ENCODE data around the gene CFAP77. TPM values are rescaled to one million over a fixed set of nuclear protein-coding genes. Genes with fewer than 3 reads are reported as not detected.

Gene CFAP77
- total RNA-seq, 1 donor from 2014 or later = not detected

DNA sequence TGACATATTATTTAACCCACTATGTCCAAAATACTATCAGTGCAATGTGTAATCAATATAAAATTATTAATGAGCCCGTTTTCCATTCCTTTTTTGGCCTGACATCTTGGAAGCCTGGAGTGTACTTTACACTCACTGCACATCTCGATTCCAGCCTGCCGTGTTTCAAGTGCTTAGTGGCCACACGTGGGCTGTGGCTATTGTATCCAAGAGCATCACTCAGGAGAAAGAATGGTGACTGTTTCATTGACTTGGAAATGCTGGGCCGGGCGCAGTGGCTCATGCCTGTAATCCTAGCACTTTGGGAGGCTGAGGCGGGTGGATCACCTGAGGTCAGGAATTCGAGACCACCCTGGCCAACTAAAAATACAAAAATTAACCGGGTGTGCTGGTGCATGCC is 54.5 kb downstream of the CFAP77 start:
- Mint-ChIP-seq H3K9me3 (no peaks in the 10 kb centered on the region), H3K4me3 (ENCODE audit: low read depth) (no peak overlapping the region)
- no peak for DNase-seq (ENCODE audit: low spot score)

GRCh38 chr9:132465131-132465635 is 55.2 kb downstream of the CFAP77 start:
- Mint-ChIP-seq H3K4me3 (ENCODE audit: low read depth) (no peak overlapping the region), H3K27me3 (ENCODE audit: low read depth) (peaks cover 14% of the 10 kb centered on the region), H3K9me3 (no peaks in the 10 kb centered on the region), H3K27ac (no peak overlapping the region), H3K4me1 (ENCODE audit: low read depth) (no peaks in the 10 kb centered on the region), H3K36me3 (ENCODE audit: low read depth) (no peaks in the 10 kb centered on the region)
- intact Hi-C loops (cut with micrococcal nuclease) = no loop called here
- no peak for DNase-seq (ENCODE audit: low spot score)

More for the DNA sequence above, 54.5 kb downstream of the CFAP77 start:
- H3K36me3 Mint-ChIP-seq (ENCODE audit: low read depth) = no peaks in the 10 kb centered on the region
- intact Hi-C loops (cut with micrococcal nuclease) = no loop called here
- peaks cover 14% of the 10 kb centered on the region for H3K27me3 Mint-ChIP-seq (ENCODE audit: low read depth)
- H3K27ac Mint-ChIP-seq = no peak overlapping the region
- H3K4me1 Mint-ChIP-seq (ENCODE audit: low read depth) = no peaks in the 10 kb centered on the region

DNA sequence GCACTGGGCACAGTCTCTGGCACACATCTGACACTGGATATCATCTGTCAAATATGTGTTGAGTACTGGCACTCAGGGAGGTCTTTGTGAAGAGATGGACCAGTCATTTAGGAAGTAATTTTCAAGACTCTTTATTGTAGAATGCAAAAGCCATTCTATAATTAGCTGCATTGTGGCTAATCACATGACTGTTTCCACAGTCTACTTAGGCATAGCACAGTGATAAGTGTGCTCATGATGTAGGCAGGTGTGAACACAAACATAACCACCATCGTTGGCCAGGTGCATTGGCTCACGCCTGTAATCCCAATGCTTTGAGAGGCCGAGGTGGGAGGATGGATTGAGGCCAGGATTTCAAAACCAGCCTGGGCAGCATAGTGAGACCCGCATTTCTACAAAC is 62.2 kb downstream of the CFAP77 start:
- H3K4me1 Mint-ChIP-seq (ENCODE audit: low read depth) = no peaks in the 10 kb centered on the region
- intact Hi-C loops (cut with micrococcal nuclease) = no loop called here
- H3K9me3 Mint-ChIP-seq = no peaks in the 10 kb centered on the region
- no peak for DNase-seq (ENCODE audit: low spot score)
- H3K27me3 Mint-ChIP-seq (ENCODE audit: low read depth) = peaks cover 9% of the 10 kb centered on the region
- no peak overlapping the region for H3K4me3 Mint-ChIP-seq (ENCODE audit: low read depth)
- H3K27ac Mint-ChIP-seq = no peak overlapping the region
- H3K36me3 Mint-ChIP-seq (ENCODE audit: low read depth) = no peaks in the 10 kb centered on the region

GRCh38 chr9:132472599-132472998 is 62.6 kb downstream of the CFAP77 start:
- Mint-ChIP-seq H3K4me3 (ENCODE audit: low read depth) (no peak overlapping the region), H3K36me3 (ENCODE audit: low read depth) (no peaks in the 10 kb centered on the region), H3K4me1 (ENCODE audit: low read depth) (no peaks in the 10 kb centered on the region), H3K9me3 (no peaks in the 10 kb centered on the region), H3K27ac (no peak overlapping the region), H3K27me3 (ENCODE audit: low read depth) (peaks cover 10% of the 10 kb centered on the region)
- intact Hi-C loops (cut with micrococcal nuclease) = no loop called here
- no peak for DNase-seq (ENCODE audit: low spot score)

- H3K27me3 Mint-ChIP-seq (ENCODE audit: low read depth) = peaks cover 9% of the 10 kb centered on the region
- H3K36me3 Mint-ChIP-seq (ENCODE audit: low read depth) = no peaks in the 10 kb centered on the region
- intact Hi-C loops (cut with micrococcal nuclease) = no loop called here
- DNase-seq (ENCODE audit: low spot score) = no peak
- H3K9me3 Mint-ChIP-seq = no peaks in the 10 kb centered on the region
- H3K4me3 Mint-ChIP-seq (ENCODE audit: low read depth) = no peak overlapping the region
- no peaks in the 10 kb centered on the region for H3K4me1 Mint-ChIP-seq (ENCODE audit: low read depth)
- H3K27ac Mint-ChIP-seq = no peak overlapping the region
Observed at GRCh38 chr9:132474253-132474652, 64.2 kb downstream of the CFAP77 start.

DNA sequence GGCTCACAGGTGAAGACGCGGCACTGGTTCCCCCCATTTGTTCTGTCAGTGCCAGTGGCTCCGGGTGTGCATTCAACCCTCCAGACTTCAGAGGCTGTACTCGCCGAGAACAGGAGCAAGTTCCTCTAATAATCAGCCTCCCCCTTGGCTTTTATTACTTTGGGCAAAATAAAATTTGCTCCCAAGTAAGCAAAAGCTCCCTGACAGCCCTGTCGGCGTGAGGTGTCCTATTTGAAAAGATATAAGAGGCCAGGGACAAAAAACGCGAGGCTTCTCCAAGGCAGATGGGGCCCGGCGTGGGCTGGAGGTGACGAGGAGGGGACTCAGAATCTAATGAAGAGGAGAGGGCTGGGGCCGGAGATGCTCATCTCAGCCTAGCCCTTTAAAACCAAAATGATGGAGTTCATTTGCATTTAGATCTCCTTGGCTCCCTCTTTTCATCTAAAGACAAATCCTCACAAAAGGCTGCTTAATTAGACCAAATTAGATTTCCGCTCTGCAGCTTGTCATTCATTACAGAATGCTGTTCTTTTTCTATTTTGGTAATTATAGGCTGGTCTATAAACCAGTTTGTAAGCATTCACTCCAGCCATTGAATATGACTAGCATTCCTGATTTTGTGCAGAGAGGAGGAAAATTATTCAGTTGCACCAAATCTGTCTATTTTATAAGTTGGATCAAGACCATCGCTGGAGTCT is 68.5 kb downstream of the CFAP77 start:
- no peaks in the 10 kb centered on the region for H3K4me1 Mint-ChIP-seq (ENCODE audit: low read depth)
- H3K27me3 Mint-ChIP-seq (ENCODE audit: low read depth) = peaks cover 17% of the 10 kb centered on the region
- H3K27ac Mint-ChIP-seq = no peak overlapping the region
- H3K9me3 Mint-ChIP-seq = no peaks in the 10 kb centered on the region
- no peak overlapping the region for H3K4me3 Mint-ChIP-seq (ENCODE audit: low read depth)
- no peak for DNase-seq (ENCODE audit: low spot score)
- no peaks in the 10 kb centered on the region for H3K36me3 Mint-ChIP-seq (ENCODE audit: low read depth)
- intact Hi-C loops (cut with micrococcal nuclease) = no loop called here

DNA sequence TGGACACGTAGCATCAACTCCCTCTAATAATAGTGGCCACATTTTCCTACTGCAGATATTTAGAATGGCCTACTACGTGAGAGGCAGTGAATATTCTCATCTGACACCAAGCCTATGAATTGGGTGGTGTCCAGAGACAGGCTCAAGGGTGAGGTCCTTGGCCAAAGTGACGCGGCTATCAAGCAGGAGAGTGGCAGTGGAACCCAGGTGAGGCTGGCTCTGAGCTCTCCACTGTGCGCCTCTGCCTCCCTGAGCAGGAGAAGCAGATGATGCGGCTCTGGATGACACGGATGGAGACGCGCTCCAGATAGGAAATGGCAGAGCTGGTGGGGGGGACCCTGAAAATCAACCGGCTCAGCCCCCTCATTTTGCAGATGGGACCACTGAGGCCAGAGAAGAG is 69.7 kb downstream of the CFAP77 start:
- intact Hi-C loops (cut with micrococcal nuclease) = no loop called here

DNA sequence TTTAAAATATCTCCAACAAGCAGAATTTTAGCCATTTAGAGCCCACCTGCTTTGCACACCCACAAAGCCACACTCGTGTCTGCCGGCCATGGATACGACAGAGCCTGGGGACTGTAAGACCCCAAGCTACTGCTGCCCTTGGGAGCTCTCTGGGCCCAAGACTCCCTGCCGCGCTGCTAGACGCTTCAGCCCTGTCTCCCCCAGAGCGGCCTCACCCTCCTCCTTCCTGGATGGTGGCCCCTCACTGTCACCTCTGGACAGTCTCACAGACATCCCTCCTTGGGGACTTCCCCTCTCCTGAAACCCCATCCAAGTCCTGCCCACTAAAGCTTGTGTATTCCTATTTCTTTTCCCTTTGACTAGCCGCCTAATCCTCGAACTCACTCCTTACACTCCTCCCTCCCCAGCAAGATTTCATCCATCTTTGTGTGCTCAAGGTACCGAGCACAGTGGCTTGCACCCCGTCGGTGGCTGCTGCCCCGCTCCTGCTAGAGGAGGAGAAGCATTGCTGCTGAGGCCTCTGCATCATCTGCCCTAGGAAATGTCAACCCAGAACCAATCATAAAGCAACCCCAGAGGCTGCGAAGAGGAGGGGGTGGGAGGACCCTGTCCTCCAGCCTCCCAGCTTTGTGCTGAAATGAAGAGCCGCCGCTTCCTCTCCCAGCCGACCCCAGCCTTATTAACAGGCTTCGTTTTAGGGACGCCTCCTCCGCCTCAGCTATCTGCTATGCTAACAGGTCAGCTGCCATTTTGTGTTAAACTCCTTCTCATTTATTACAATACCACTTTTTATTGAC is 71.2 kb downstream of the CFAP77 start:
- H3K4me1 Mint-ChIP-seq (ENCODE audit: low read depth) = no peaks in the 10 kb centered on the region
- no peaks in the 10 kb centered on the region for H3K9me3 Mint-ChIP-seq
- H3K27ac Mint-ChIP-seq = no peak overlapping the region
- no peak for DNase-seq (ENCODE audit: low spot score)
- peaks cover 26% of the 10 kb centered on the region for H3K27me3 Mint-ChIP-seq (ENCODE audit: low read depth)
- no peak overlapping the region for H3K4me3 Mint-ChIP-seq (ENCODE audit: low read depth)
- no peaks in the 10 kb centered on the region for H3K36me3 Mint-ChIP-seq (ENCODE audit: low read depth)
- intact Hi-C loops (cut with micrococcal nuclease) = no loop called here

More for the DNA sequence above, 69.7 kb downstream of the CFAP77 start:
- H3K4me1 Mint-ChIP-seq (ENCODE audit: low read depth) = no peaks in the 10 kb centered on the region
- H3K27ac Mint-ChIP-seq = no peak overlapping the region
- peaks cover 20% of the 10 kb centered on the region for H3K27me3 Mint-ChIP-seq (ENCODE audit: low read depth)
- H3K9me3 Mint-ChIP-seq = no peaks in the 10 kb centered on the region
- H3K4me3 Mint-ChIP-seq (ENCODE audit: low read depth) = no peak overlapping the region
- no peak for DNase-seq (ENCODE audit: low spot score)
- no peaks in the 10 kb centered on the region for H3K36me3 Mint-ChIP-seq (ENCODE audit: low read depth)

GRCh38 chr9:132482196-132482813 is 72.3 kb downstream of the CFAP77 start:
- no peak overlapping the region for H3K4me3 Mint-ChIP-seq (ENCODE audit: low read depth)
- no peaks in the 10 kb centered on the region for H3K36me3 Mint-ChIP-seq (ENCODE audit: low read depth)
- H3K9me3 Mint-ChIP-seq = no peaks in the 10 kb centered on the region
- intact Hi-C loops (cut with micrococcal nuclease) = no loop called here
- H3K27me3 Mint-ChIP-seq (ENCODE audit: low read depth) = peaks cover 28% of the 10 kb centered on the region
- peaks cover 5% of the 10 kb centered on the region for H3K4me1 Mint-ChIP-seq (ENCODE audit: low read depth)
- H3K27ac Mint-ChIP-seq = no peak overlapping the region
- no peak for DNase-seq (ENCODE audit: low spot score)

GRCh38 chr9:132485393-132485792 is 75.4 kb downstream of the CFAP77 start:
- H3K4me1 Mint-ChIP-seq (ENCODE audit: low read depth) = peaks cover 15% of the 10 kb centered on the region
- no peaks in the 10 kb centered on the region for H3K36me3 Mint-ChIP-seq (ENCODE audit: low read depth)
- no peaks in the 10 kb centered on the region for H3K9me3 Mint-ChIP-seq
- H3K27ac Mint-ChIP-seq = no peak overlapping the region
- H3K27me3 Mint-ChIP-seq (ENCODE audit: low read depth) = peaks cover 41% of the 10 kb centered on the region
- H3K4me3 Mint-ChIP-seq (ENCODE audit: low read depth) = no peak overlapping the region
- no peak for DNase-seq (ENCODE audit: low spot score)
- intact Hi-C loops (cut with micrococcal nuclease) = loop anchor here (5.0 kb wide), 1 partner anchor 73 kb away; the partner anchor contains the start of gene CFAP77

GRCh38 chr9:132486706-132487350 is 76.8 kb downstream of the CFAP77 start:
- peak; percentile 29 for DNase-seq (ENCODE audit: low spot score)
- Mint-ChIP-seq H3K27ac (no peak overlapping the region), H3K36me3 (ENCODE audit: low read depth) (no peaks in the 10 kb centered on the region), H3K4me3 (ENCODE audit: low read depth) (peak overlapping the region; percentile 56), H3K4me1 (ENCODE audit: low read depth) (peaks cover 15% of the 10 kb centered on the region), H3K27me3 (ENCODE audit: low read depth) (peaks cover 46% of the 10 kb centered on the region), H3K9me3 (no peaks in the 10 kb centered on the region)
- intact Hi-C loops (cut with micrococcal nuclease) = loop anchor here (5.0 kb wide), 1 partner anchor 75 kb away; the partner anchor contains the start of gene CFAP77

DNA sequence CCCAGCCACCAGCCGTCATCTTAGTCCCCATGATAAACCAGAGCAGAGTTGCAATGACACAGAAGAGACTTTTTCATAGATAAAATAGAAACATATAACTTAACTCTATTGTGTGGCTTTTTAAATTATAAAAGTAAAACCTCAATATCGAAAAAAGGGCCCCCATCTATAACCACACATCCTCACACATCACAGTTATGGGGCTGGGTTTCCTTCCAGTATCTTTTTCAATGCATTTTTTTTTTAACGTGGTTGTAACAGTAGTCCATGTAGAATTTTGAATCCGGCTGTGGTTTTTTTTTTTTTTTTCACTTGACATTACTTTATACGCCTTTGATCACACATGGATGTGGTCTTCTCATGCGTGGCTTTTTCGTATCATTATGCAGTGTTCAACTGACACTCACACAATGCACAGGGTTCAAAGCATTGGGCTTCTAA is 77.4 kb downstream of the CFAP77 start:
- H3K4me3 Mint-ChIP-seq (ENCODE audit: low read depth) = peak overlapping the region; percentile 57
- peak overlapping the region; percentile 18 for H3K27ac Mint-ChIP-seq
- DNase-seq (ENCODE audit: low spot score) = no peak
- H3K36me3 Mint-ChIP-seq (ENCODE audit: low read depth) = no peaks in the 10 kb centered on the region
- intact Hi-C loops (cut with micrococcal nuclease) = loop anchor here (5.0 kb wide), 1 partner anchor 75 kb away; the partner anchor contains the start of gene CFAP77
- peaks cover 43% of the 10 kb centered on the region for H3K27me3 Mint-ChIP-seq (ENCODE audit: low read depth)
- H3K4me1 Mint-ChIP-seq (ENCODE audit: low read depth) = peaks cover 15% of the 10 kb centered on the region
- no peaks in the 10 kb centered on the region for H3K9me3 Mint-ChIP-seq

Data from activated T-helper 2 cell treated with anti-CD3 and anti-CD28 coated beads, Interferon-gamma antibody, Interleukin-2, Interleukin-4, amounts not matched to agents 10 μg/mL and 5 μg/mL and 100 μg/mL, durations not matched to agents 14 hours and 24 hours and 36 hours (primary cell).